GM12873 (cell line): ENCODE results near the gene APOLD1.
A peak's percentile ranks its signal among the peaks of the same experiment; 100 is the strongest.

Experiments used
- TF ChIP-seq, protein P1 (sequence below): IDR thresholded peaks from 2 replicates; pipeline ENCODE4 v1.5.1; 2012; ENCODE audit warnings: low read depth, mild to moderate bottlenecking, moderate library complexity, low read length, control low read depth; ENCODE audit not compliant: insufficient read depth; ENCODE audit errors: missing control alignments

The APOLD1 gene

DNA sequence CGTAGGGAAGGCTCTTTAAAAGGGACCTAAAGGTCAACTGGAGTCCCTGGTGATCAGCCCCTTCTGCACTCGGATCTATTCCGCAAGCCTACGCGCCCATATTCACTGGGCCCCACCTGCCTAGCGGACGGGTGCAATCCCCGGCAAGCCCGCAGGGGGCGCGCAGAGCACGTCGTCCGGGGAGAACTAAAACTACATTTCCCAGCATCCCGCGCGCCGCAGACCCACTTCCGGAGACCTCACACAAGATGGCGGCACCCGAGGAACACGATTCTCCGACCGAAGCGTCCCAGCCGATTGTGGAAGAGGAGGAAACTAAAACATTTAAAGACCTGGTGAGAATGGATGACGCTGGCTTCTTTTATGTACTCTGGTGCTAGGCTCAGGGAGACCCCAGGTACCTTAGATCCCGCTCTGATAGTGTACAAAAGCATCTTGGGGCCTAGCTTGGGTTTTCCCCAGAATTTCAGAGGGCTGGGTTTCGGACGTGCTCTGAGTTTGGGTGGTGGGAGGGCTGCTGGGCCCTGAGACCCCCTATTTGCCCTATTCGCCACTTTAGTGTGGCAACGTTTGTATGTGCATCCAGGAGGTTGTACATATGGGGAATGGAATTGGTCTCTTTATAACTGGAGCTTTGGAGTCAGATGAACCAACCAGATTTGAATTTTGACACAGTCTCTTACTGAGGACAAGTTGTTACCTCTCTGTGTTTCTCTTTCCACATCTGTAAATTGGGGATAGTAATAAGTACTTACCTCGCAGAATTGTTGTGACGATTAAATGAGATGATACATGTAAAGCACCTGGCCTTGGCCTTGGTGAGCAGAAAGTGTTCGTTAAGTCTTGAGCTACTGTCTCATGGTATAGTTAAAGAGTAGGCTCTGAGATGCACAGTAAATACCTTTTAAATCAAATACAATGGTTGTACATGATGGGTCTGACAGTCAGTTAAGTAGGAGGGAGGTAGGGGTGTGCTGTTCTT, 28.0 kb downstream of the APOLD1 start, which contains the start of gene DDX47:
Gene DDX47 (plus strand): TSS at position 227 of the 982 bp plus-strand sequence. CDS start 22 bp downstream, at position 249.
- TF ChIP-seq, protein P1, sequence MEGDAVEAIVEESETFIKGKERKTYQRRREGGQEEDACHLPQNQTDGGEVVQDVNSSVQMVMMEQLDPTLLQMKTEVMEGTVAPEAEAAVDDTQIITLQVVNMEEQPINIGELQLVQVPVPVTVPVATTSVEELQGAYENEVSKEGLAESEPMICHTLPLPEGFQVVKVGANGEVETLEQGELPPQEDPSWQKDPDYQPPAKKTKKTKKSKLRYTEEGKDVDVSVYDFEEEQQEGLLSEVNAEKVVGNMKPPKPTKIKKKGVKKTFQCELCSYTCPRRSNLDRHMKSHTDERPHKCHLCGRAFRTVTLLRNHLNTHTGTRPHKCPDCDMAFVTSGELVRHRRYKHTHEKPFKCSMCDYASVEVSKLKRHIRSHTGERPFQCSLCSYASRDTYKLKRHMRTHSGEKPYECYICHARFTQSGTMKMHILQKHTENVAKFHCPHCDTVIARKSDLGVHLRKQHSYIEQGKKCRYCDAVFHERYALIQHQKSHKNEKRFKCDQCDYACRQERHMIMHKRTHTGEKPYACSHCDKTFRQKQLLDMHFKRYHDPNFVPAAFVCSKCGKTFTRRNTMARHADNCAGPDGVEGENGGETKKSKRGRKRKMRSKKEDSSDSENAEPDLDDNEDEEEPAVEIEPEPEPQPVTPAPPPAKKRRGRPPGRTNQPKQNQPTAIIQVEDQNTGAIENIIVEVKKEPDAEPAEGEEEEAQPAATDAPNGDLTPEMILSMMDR = peak; percentile 96

DNA sequence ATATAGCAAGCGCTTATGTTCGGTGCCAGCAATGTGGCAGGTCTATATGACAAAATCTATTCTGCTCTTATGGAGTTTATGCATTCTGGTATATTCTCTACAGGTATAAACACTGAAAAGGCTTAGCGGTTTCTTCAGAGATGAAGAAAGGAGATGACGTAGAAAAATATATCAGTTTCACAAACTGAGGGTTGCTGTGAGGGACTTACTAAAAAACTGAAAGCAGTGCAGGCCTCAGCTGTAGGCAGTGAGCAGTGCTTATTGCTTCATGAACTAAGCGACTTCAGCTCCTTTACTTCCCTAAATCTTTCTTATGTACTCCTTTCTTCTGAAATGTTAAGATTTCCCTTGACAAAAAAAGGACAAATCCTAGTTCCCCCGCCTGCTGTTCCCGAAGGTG, 32.2 kb downstream of the APOLD1 start:
- TF ChIP-seq, protein P1 = no peak

DNA sequence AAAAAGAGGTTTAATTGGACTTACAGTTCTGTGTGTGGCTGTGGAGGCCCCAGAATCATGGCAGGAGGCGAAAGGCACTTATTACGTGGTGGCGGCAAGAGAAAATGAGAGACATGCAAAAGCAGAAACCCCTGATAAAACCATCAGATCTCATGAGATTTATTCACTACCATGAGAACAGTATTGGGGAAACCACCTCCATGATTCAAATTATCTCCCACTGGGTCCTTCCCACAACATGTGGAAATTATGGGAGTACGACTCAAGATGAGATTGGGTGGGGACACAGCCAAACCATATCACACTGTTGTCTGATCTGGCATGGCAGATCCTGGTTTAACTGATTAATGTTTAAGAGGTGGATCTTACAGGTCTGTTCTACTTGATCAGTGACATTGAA, 33.2 kb downstream of the APOLD1 start:
- TF ChIP-seq, protein P1 = no peak

DNA sequence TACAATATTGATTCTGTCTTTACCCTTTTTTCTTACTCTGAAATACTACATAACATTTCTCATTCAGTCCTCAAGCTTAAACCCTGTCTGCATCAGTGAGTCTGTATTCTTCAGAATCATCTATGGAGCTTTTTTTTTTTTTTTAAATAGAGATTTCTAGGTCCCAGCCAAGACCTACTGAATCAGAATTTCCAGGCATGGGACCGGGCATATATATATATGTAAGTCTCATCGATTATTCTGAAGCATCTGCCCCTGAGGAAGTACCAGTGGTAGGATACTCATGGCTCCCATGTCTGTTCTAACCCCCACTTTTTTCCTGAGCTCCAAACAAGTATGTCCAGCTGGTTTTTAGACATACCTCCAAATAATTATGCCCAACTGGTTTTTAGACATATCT, 33.8 kb downstream of the APOLD1 start:
- TF ChIP-seq, protein P1 = no peak

DNA sequence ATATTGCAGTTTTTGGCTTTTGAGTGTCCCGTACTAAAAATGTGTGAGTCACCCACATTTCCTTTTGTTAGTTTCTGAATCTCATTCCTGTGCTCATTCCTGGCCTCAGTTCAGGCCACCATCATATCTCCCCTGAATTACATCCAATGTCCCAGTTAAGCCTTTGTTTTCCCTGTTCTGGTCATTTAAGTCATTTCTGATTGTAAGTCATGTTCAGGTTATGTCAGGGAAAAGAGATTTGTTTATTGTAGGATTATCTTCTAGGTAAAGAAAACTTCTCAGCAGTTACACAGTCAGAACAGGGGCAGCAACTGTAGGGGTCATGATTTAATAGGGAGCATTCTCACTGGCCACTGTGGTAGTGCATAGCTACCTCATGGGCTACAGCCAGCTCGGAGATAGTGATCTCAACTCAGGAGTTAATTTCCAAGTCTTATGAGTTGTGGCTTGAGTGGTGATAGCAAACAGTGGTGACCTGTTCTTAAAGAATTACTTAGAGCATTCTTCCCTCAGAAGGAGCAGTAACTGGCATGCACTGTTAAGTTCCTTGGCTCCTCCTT, 34.4 kb downstream of the APOLD1 start:
- TF ChIP-seq, protein P1 = no peak

DNA sequence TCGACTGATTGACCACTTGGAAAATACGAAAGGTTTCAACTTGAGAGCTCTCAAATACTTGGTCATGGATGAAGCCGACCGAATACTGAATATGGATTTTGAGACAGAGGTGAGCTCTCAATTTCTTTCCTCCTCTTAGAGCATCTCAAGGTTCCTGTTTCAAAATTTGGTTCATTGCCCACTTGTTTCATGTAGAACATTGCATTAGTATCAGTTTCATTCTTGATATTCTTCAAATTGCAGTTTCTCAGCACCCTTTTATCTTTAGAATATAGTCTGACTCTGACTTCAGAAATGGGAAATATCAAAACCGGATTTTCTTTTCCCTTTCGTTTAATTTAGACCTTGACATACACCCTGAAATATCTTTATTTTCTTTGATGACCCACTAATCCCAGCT, 36.5 kb downstream of the APOLD1 start:
- TF ChIP-seq, protein P1 = no peak

DNA sequence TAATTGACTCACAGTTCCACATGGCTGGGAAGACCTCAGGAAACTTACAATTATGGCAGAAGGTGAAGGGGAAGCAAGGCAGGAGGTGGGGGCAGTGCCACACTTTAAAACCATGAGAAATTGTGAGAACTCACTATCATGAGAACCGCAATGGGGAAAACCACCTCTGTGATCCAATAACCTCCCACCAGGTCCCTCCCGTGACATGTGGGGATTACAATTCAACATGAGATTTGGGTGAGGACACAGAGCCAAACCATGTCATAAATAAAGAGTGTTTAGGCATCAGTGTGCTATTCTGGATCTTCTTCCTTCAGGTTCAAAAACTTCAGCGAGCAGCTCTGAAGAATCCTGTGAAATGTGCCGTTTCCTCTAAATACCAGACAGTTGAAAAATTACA, 37.4 kb downstream of the APOLD1 start:
- TF ChIP-seq, protein P1 = no peak
